A549 (cell line): ENCODE measurements around the gene PTPRN2. TPM values are rescaled to one million over a fixed set of nuclear protein-coding genes. Genes with fewer than 3 reads are reported as not detected.

Experiments
- ATAC-seq, 2 experiments: fragments of 200-7000 bp in 1 of 2; fragments of >200 bp in 1 of 2; cut with Nextera tagmentation in 1 of 2; cut with Tn5 transposase in 1 of 2; 3 replicates each; pipeline versions ENCODE4 v1.8.0 to v1.9.1; 2018 to 2020; ENCODE audit warnings: mild to moderate bottlenecking in 1 of 2, moderate library complexity in 1 of 2
- CTCF ChIA-PET: fragments of 300-600 bp; sonication (Branson Sonifier 250); formaldehyde crosslinking; extraction: SDS; loops from one replicate; lab custom pipeline; 2021; ENCODE audit warnings: antibody characterized with exemption, inconsistent platforms; lab: Yijun Ruan, JAX
- POLR2A ChIA-PET: fragments of 350-600 bp; formaldehyde crosslinking; extraction: SDS; loops from one replicate; lab custom pipeline; 2021; ENCODE audit warnings: antibody characterized with exemption, inconsistent platforms; lab: Yijun Ruan, JAX
- DNase-seq, 2 experiments: peaks; one replicate each; pipeline versions ENCODE4 v3.0.0 to v3.0.0-alpha.2; 2011 to 2016; ENCODE audit warnings: low read depth in 1 of 2, low spot score in 1 of 2
- FAIRE-seq: peaks from 2 replicates; lab custom pipeline; 2011; peaks lifted over from hg19 to GRCh38; lab: Jason Lieb, UNC
- H3K27ac ChIP-seq, 2 experiments: fragments of >200 bp; sonication (Bioruptor Twin); formaldehyde crosslinking; 3 replicates each; pipeline ENCODE4 v1.5.1; 2016 to 2017
- H3K4me1 ChIP-seq: fragments of >200 bp; sonication (Bioruptor Twin); formaldehyde crosslinking; 3 replicates; pipeline ENCODE4 v1.6.1; 2016
- H3K4me2 ChIP-seq: fragments of >200 bp; sonication (Bioruptor Twin); formaldehyde crosslinking; 3 replicates; pipeline ENCODE4 v1.6.1; 2016
- H3K4me3 ChIP-seq: fragments of >200 bp; sonication (Bioruptor Twin); formaldehyde crosslinking; 3 replicates; pipeline ENCODE4 v1.5.1; 2016
- H3K9me3 ChIP-seq: fragments of >200 bp; sonication (Bioruptor Twin); formaldehyde crosslinking; 3 replicates; pipeline ENCODE4 v1.6.1; 2016
- ATOH8 ChIP-seq: fragments of 250-450 bp; sonication (Bioruptor Pico); IDR thresholded peaks from 2 replicates; pipeline ENCODE4 v1.5.0; 2020; ENCODE audit warnings: low read depth, mild to moderate bottlenecking, moderate library complexity
- CHD2 ChIP-seq: fragments of 150-350 bp; IDR thresholded peaks from 2 replicates; pipeline ENCODE4 v1.6.1; 2014; ENCODE audit warnings: low read length; ENCODE audit not compliant: partially characterized antibody
- CHD4 ChIP-seq: fragments of 200-600 bp; sonication (generic); IDR thresholded peaks from 2 replicates; pipeline ENCODE4 v1.6.1; 2016; ENCODE audit warnings: antibody characterized with exemption, mild to moderate bottlenecking, borderline replicate concordance
- EHF ChIP-seq: fragments of 250-450 bp; sonication (Bioruptor Pico); IDR thresholded peaks from 2 replicates; pipeline ENCODE4 v1.5.0; 2020; ENCODE audit warnings: mild to moderate bottlenecking
- EHMT2 ChIP-seq: fragments of 200-600 bp; sonication (generic); IDR thresholded peaks from 2 replicates; pipeline ENCODE4 v1.6.1; 2016; ENCODE audit warnings: antibody characterized with exemption, low read depth, mild to moderate bottlenecking, moderate library complexity
- EP300 ChIP-seq, 2 experiments: fragments of >200 bp; sonication (Bioruptor Twin); formaldehyde crosslinking; IDR thresholded peaks; 2 replicates in 1 of 2; 3 replicates in 1 of 2; pipeline ENCODE4 v1.6.1; 2016 to 2017
- ESRRA ChIP-seq: fragments of 150-350 bp; IDR thresholded peaks from 2 replicates; pipeline ENCODE4 v1.6.1; 2014; ENCODE audit warnings: mild to moderate bottlenecking, low read length, borderline replicate concordance
- FOSL2 ChIP-seq, 2 experiments: fragments of 450-650 bp in 1 of 2; fragments of >200 bp in 1 of 2; sonication (Bioruptor Twin) in 1 of 2; formaldehyde crosslinking; IDR thresholded peaks; 2 replicates each; pipeline versions ENCODE4 v1.5.0 to v1.6.1; 2016 to 2020; ENCODE audit warnings: mild to moderate bottlenecking in 1 of 2, moderate library complexity in 1 of 2
- FOXS1 ChIP-seq: fragments of 250-450 bp; sonication (Bioruptor Pico); IDR thresholded peaks from 2 replicates; pipeline ENCODE4 v1.5.0; 2020; ENCODE audit warnings: mild to moderate bottlenecking, moderate library complexity
- HDAC2 ChIP-seq: fragments of 200-600 bp; sonication (generic); IDR thresholded peaks from 2 replicates; pipeline ENCODE4 v1.6.1; 2016
- HOXB5 ChIP-seq: fragments of 250-450 bp; sonication (Bioruptor Pico); IDR thresholded peaks from 2 replicates; pipeline ENCODE4 v1.5.0; 2020; ENCODE audit warnings: mild to moderate bottlenecking, moderate library complexity
- JUN ChIP-seq, 2 experiments: fragments of >200 bp; sonication (Bioruptor Twin); formaldehyde crosslinking; IDR thresholded peaks; 2 replicates in 1 of 2; 3 replicates in 1 of 2; pipeline ENCODE4 v1.6.1; 2016 to 2017
- KDM5A ChIP-seq: fragments of 200-600 bp; sonication (generic); IDR thresholded peaks from 2 replicates; pipeline ENCODE4 v1.6.1; 2016; ENCODE audit warnings: antibody characterized with exemption, mild to moderate bottlenecking
- MAFK ChIP-seq: fragments of 450-650 bp; IDR thresholded peaks from 2 replicates; pipeline ENCODE4 v1.6.1; 2014; ENCODE audit not compliant: partially characterized antibody
- NPAS2 ChIP-seq: fragments of 250-450 bp; sonication (Bioruptor Pico); IDR thresholded peaks from 2 replicates; pipeline ENCODE4 v1.8.0; 2022; ENCODE audit warnings: mild to moderate bottlenecking, moderate library complexity, borderline replicate concordance
- PBX3 ChIP-seq: IDR thresholded peaks from 2 replicates; pipeline ENCODE4 v1.6.1; 2012
- POLR2A ChIP-seq: IDR thresholded peaks from 2 replicates; pipeline ENCODE4 v1.6.1; 2012; ENCODE audit warnings: mild to moderate bottlenecking, low read length
- RAD21 ChIP-seq, 2 experiments: fragments of >200 bp in 1 of 2; sonication (Bioruptor Twin) in 1 of 2; formaldehyde crosslinking in 1 of 2; IDR thresholded peaks in 1 of 2; conservative IDR thresholded peaks in 1 of 2; 2 replicates in 1 of 2; 3 replicates in 1 of 2; pipeline ENCODE4 v1.6.1; 2012 to 2018; ENCODE audit warnings: inconsistent platforms in 1 of 2
- RCOR1 ChIP-seq: fragments of 150-350 bp; IDR thresholded peaks from 2 replicates; pipeline ENCODE4 v1.6.1; 2014; ENCODE audit warnings: antibody characterized with exemption, low read length, low read depth
- RFX5 ChIP-seq: fragments of 450-650 bp; IDR thresholded peaks from 2 replicates; pipeline ENCODE4 v1.7.1; 2014; ENCODE audit warnings: antibody characterized with exemption, mild to moderate bottlenecking, moderate library complexity
- ZFP36 ChIP-seq: fragments of 450-650 bp; IDR thresholded peaks from 2 replicates; pipeline ENCODE4 v1.6.1; 2014; ENCODE audit warnings: borderline replicate concordance; ENCODE audit not compliant: partially characterized antibody
- ZNF302 ChIP-seq: fragments of 250-450 bp; sonication (Bioruptor Pico); IDR thresholded peaks from 2 replicates; pipeline ENCODE4 v1.9.0; 2021; ENCODE audit warnings: inconsistent platforms, mild to moderate bottlenecking, moderate library complexity
- WGBS: methylation state at CpG from one replicate; pipeline ENCODE4 v1.1.6; 2017; ENCODE audit errors: missing lambda C conversion rate; 5-methylcytosine and 5-hydroxymethylcytosine counted together
- polyA plus RNA-seq, 4 experiments: library from polyadenylated mRNA; depleted of rRNA in 3 of 4; stranded (reverse); fragments of >200 nt; fragmentation: RNase III in 1 of 4; extraction: RNeasy Plus Mini Kit Qiagen cat#74134 plus additional on column Dnase treatment in 1 of 4; gene quantifications; 2 replicates in 3 of 4; 3 replicates in 1 of 4; pipeline ENCODE4 v1.2.3, GENCODE V29; 2011 to 2017
- TF ChIP-seq, protein P1 (sequence below): IDR thresholded peaks from 2 replicates; pipeline ENCODE4 v1.6.1; 2012; ENCODE audit warnings: low read depth, borderline replicate concordance

Gene PTPRN2
- polyA plus RNA-seq, 2 of the 4 experiments (the other 2 are of a cell fraction), result 0.41 to 1.2 TPM

- TF ChIP-seq, protein P1, sequence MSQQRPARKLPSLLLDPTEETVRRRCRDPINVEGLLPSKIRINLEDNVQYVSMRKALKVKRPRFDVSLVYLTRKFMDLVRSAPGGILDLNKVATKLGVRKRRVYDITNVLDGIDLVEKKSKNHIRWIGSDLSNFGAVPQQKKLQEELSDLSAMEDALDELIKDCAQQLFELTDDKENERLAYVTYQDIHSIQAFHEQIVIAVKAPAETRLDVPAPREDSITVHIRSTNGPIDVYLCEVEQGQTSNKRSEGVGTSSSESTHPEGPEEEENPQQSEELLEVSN, result no peak
- no peak for TF ChIP-seq NPAS2 (CRISPR knock-in tag)
Observed at GRCh38 chr7:157525491-157525915, 1062.1 kb downstream of the PTPRN2 start (continued).

DNA sequence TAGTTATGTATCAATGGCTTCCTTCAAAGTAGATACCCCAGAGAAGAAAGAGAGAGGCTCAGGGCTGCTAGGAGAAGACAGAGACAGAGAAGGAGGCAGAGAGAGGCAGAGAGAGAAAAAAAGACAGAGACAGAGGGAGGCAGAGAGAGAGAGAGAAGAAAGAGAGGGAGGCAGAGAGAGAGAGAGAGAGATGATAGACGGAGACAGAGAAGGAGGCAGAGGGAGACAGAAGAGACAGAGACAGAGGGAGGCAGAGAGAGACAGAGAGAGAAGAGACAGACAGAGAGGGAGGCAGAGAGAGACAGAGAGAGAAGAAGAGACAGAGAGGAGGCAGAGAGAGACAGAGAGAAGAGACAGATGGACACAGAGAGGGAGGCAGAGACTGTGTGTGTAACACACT lies 1062.9 kb downstream of the PTPRN2 start:
- no peak overlapping the region for H3K4me3 ChIP-seq
- no peaks in the 10 kb centered on the region for H3K4me1 ChIP-seq
- H3K9me3 ChIP-seq, result no peaks in the 10 kb centered on the region
- ATAC-seq, result no peak
- H3K27ac ChIP-seq, result no peak overlapping the region
- TF ChIP-seq HDAC2 (no peak), KDM5A (no peak), RFX5 (no peak), EP300 (IDR thresholded peaks at IDR 0.05) (no peak), CHD2 (no peak), EHMT2 (no peak), MAFK (no peak), EHF (CRISPR knock-in tag) (no peak), RCOR1 (no peak), ATOH8 (CRISPR knock-in tag) (no peak)
- DNase-seq, result no peak
- WGBS, result 95% methylated on average over 1 of the region's 1 CpG
- CTCF ChIA-PET, result no interaction called here
- FAIRE-seq, result no peak
- no peak overlapping the region for H3K4me2 ChIP-seq
- POLR2A ChIA-PET, result no interaction called here

DNA sequence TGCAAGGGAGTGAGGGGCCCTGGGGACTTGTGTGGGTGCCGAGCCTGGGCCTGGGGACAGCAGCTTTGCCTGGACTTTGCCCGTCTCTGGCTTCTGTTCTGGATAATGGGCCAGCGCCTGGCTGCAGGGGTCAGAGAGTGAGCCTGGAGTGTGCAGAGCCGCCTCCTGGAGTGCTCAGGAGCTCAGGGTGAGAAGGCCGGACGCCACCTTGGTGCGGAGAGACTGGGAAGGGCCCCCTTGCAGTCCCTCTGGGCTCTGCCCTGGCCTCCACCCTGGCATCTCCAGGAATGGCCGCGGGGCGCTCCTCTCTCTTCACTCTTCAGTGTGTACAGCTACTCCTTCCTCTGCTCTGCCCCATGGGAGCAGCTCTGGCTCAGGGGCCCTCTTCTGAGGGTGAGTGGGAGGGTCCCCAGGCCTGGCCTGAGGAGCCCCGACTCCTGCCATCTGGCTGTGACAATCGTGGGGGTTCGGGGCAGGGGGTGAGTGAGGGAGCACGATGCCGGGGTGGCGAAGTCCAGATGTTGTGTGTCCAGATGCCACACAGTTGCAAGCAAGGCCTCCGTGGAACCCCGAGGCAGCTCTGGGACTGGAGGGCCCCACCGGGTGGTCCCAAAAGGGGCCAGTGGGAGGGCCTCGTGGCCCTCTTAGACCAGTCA lies 1063.7 kb downstream of the PTPRN2 start:
- 66% methylated on average over 12 of the region's 20 CpGs for WGBS
- FAIRE-seq (no peak), DNase-seq (no peak), ATAC-seq (no peak)
- H3K9me3 ChIP-seq, result no peaks in the 10 kb centered on the region
- H3K4me2 ChIP-seq, result no peak overlapping the region
- POLR2A ChIA-PET, result no interaction called here
- H3K27ac ChIP-seq, result no peak overlapping the region
- CTCF ChIA-PET, result no interaction called here
- H3K4me3 ChIP-seq, result no peak overlapping the region
- H3K4me1 ChIP-seq, result no peaks in the 10 kb centered on the region
- TF ChIP-seq RAD21 (conservative IDR thresholded peaks at IDR 0.05 in 1 of 2, IDR thresholded peaks at IDR 0.05 in 1 of 2), result no peak
- no peak for TF ChIP-seq RCOR1
- TF ChIP-seq FOXS1 (CRISPR knock-in tag), result no peak
- no peak for TF ChIP-seq KDM5A
- TF ChIP-seq ESRRA, result no peak
- no peak for TF ChIP-seq MAFK
- no peak for TF ChIP-seq HOXB5 (CRISPR knock-in tag)
- no peak for TF ChIP-seq EP300 (IDR thresholded peaks at IDR 0.05)
- TF ChIP-seq FOSL2 (IDR thresholded peaks at IDR 0.05), result no peak
- TF ChIP-seq FOSL2 (CRISPR knock-in tag; IDR thresholded peaks at IDR 0.05), result no peak
- no peak for TF ChIP-seq CHD2
- TF ChIP-seq ZFP36, result no peak
- TF ChIP-seq POLR2A, result no peak
- no peak for TF ChIP-seq ZNF302 (CRISPR knock-in tag)

DNA sequence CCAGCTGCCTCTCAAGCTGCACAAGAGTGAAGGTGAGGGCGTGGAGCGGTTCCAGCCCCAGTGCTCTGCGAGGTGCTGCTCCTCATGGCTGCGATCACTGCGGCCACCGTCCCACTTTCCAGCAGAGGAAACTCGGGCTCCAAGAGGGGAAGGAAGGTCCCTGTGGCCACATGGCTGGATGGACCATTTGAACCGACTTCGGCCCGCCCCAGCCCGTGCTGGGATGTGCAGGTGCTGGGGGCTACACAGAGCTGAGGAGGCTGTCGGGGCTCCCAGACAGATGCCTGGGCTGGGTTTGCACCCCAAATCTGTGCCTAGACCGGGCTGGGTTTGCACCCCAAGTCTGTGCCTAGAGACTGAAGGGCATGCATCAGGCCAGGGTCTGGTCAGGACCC lies 1064.3 kb downstream of the PTPRN2 start:
- no peak for FAIRE-seq
- ChIA-PET POLR2A (no interaction called here), CTCF (no interaction called here)
- no peak for DNase-seq
- ATAC-seq, result no peak
- Histone ChIP-seq H3K4me3 (no peak overlapping the region), H3K27ac (no peak overlapping the region), H3K4me1 (no peaks in the 10 kb centered on the region), H3K9me3 (no peaks in the 10 kb centered on the region), H3K4me2 (no peak overlapping the region)
- no peak for TF ChIP-seq EP300 (IDR thresholded peaks at IDR 0.05)
- TF ChIP-seq EHMT2, result no peak
- TF ChIP-seq PBX3, result no peak
- no peak for TF ChIP-seq CHD4
- TF ChIP-seq JUN (IDR thresholded peaks at IDR 0.05), result no peak
- TF ChIP-seq, protein P1, result no peak
- no peak for TF ChIP-seq NPAS2 (CRISPR knock-in tag)
- WGBS, result 77% methylated on average over 11 of the region's 13 CpGs
